H1 (cell line): Measurements from ENCODE around the gene CHN2. TPM values are rescaled to one million over a fixed set of nuclear protein-coding genes. Genes with fewer than 3 reads are reported as not detected.
A peak's percentile ranks its signal among the peaks of the same experiment; 100 is the strongest.

Experiments
- CTCF ChIA-PET: fragments of 300-600 bp; sonication (Branson Sonifier 250); formaldehyde crosslinking; loops from one replicate; lab custom pipeline; 2021; ENCODE audit not compliant: partially characterized antibody; lab: Charles Lee
- POLR2A ChIA-PET: fragments of 300-600 bp; sonication (Branson Sonifier 250); formaldehyde crosslinking; loops from one replicate; lab custom pipeline; 2021; ENCODE audit warnings: inconsistent platforms; ENCODE audit not compliant: partially characterized antibody; lab: Charles Lee
- DNase-seq, 2 experiments: peaks; one replicate each; pipeline versions ENCODE4 v3.0.0 to v3.0.0-alpha.2; 2010 to 2022; ENCODE audit warnings: low spot score in 2 of 2, low read depth in 1 of 2, mixed read lengths in 1 of 2
- FAIRE-seq: peaks from 2 replicates; lab custom pipeline; 2011; peaks lifted over from hg19 to GRCh38; lab: Jason Lieb, UNC
- H2AFZ ChIP-seq: 2 replicates; pipeline ENCODE4 v1.8.1; 2012; ENCODE audit warnings: low read length, inconsistent platforms
- H2AK5ac ChIP-seq: 2 replicates; pipeline ENCODE4 v1.6.1; 2013; ENCODE audit warnings: low read depth, low read length
- H2BK120ac ChIP-seq: replicated peaks from 2 replicates; pipeline ENCODE3; 2013; ENCODE audit warnings: low read depth, low read length, inconsistent platforms
- H2BK12ac ChIP-seq: 2 replicates; pipeline ENCODE4 v1.6.1; 2013; ENCODE audit warnings: low read depth, low read length
- H2BK15ac ChIP-seq: 2 replicates; pipeline ENCODE4 v1.6.1; 2013; ENCODE audit warnings: low read length
- H2BK20ac ChIP-seq: 2 replicates; pipeline ENCODE4 v1.6.1; 2013; ENCODE audit warnings: low read length
- H2BK5ac ChIP-seq: 2 replicates; pipeline ENCODE4 v1.6.1; 2013; ENCODE audit warnings: low read depth, low read length
- H3K14ac ChIP-seq: 2 replicates; pipeline ENCODE4 v1.6.1; 2013; ENCODE audit warnings: inconsistent platforms; ENCODE audit not compliant: insufficient read length
- H3K18ac ChIP-seq: 2 replicates; pipeline ENCODE4 v1.6.1; 2013; ENCODE audit warnings: low read length; ENCODE audit errors: extremely low read depth
- H3K23ac ChIP-seq: 2 replicates; pipeline ENCODE4 v1.6.1; 2013; ENCODE audit warnings: inconsistent platforms; ENCODE audit not compliant: insufficient read length
- H3K23me2 ChIP-seq: 2 replicates; pipeline ENCODE4 v1.6.1; 2013; ENCODE audit warnings: low read depth, low read length
- H3K27ac ChIP-seq: 2 replicates; pipeline ENCODE4 v1.6.1; 2011; ENCODE audit warnings: low read depth, low read length, inconsistent platforms
- H3K27me3 ChIP-seq, 4 experiments: replicated peaks in 1 of 4; 1 replicate in 1 of 4; 2 replicates in 3 of 4; pipeline versions ENCODE4 v1.6.1 to v1.8.1; 2011 to 2013; ENCODE audit warnings: low read length in 3 of 4, mild to moderate bottlenecking in 3 of 4, inconsistent platforms in 2 of 4, mixed read lengths in 2 of 4, moderate library complexity in 1 of 4; ENCODE audit not compliant: control insufficient read depth in 3 of 4, insufficient read depth in 3 of 4; ENCODE audit errors: extremely low read depth in 1 of 4
- H3K36me3 ChIP-seq, 4 experiments: 2 replicates each; pipeline versions ENCODE4 v1.6.1 to v1.8.1; 2011 to 2013; ENCODE audit warnings: mild to moderate bottlenecking in 4 of 4, low read length in 3 of 4, moderate library complexity in 2 of 4, control low read depth in 1 of 4, inconsistent platforms in 1 of 4; ENCODE audit not compliant: insufficient read depth in 4 of 4, control insufficient read depth in 2 of 4
- H3K4ac ChIP-seq: replicated peaks from 2 replicates; pipeline ENCODE3; 2013; ENCODE audit warnings: low read length, low read depth, mixed read lengths, inconsistent platforms; ENCODE audit not compliant: insufficient read length
- H3K4me1 ChIP-seq, 4 experiments: replicated peaks in 1 of 4; 1 replicate in 1 of 4; 2 replicates in 3 of 4; pipeline versions ENCODE4 v1.6.1 to v1.8.1; 2011 to 2013; ENCODE audit warnings: low read length in 3 of 4, inconsistent platforms in 2 of 4, mixed read lengths in 1 of 4; ENCODE audit not compliant: insufficient read depth in 4 of 4, control insufficient read depth in 3 of 4
- H3K4me2 ChIP-seq, 2 experiments: 2 replicates each; pipeline versions ENCODE4 v1.6.1 to v1.8.1; 2011 to 2013; ENCODE audit warnings: low read depth in 2 of 2, low read length in 2 of 2, control low read depth in 1 of 2, inconsistent platforms in 1 of 2, mild to moderate bottlenecking in 1 of 2; ENCODE audit not compliant: insufficient read depth in 1 of 2
- H3K4me3 ChIP-seq, 4 experiments: fragments of 200-600, 300-600 bp in 1 of 4; sonication (generic), shearing (Covaris generic), sonication (Bioruptor Twin) in 1 of 4; 2 replicates each; pipeline versions ENCODE4 v1.5.1 to v1.8.1; 2011 to 2016; ENCODE audit warnings: low read length in 4 of 4, low read depth in 3 of 4, control low read depth in 2 of 4, inconsistent platforms in 2 of 4, mild to moderate bottlenecking in 2 of 4, mixed read lengths in 1 of 4, moderate library complexity in 1 of 4; ENCODE audit not compliant: insufficient read depth in 2 of 4; ENCODE audit errors: extremely low read depth in 1 of 4
- H3K56ac ChIP-seq: replicated peaks from 2 replicates; pipeline ENCODE3; 2013; ENCODE audit warnings: low read depth, mild to moderate bottlenecking, mixed read lengths, low read length, inconsistent platforms; ENCODE audit not compliant: insufficient read length
- H3K79me1 ChIP-seq: 2 replicates; pipeline ENCODE4 v1.6.1; 2013; ENCODE audit warnings: low read depth, low read length, control low read depth
- H3K79me2 ChIP-seq, 2 experiments: 2 replicates each; pipeline versions ENCODE4 v1.6.1 to v1.8.1; 2012 to 2013; ENCODE audit warnings: low read length in 2 of 2, mild to moderate bottlenecking in 2 of 2, inconsistent platforms in 1 of 2; ENCODE audit not compliant: insufficient read depth in 2 of 2, control insufficient read depth in 1 of 2
- H3K9ac ChIP-seq, 4 experiments: replicated peaks in 1 of 4; 1 replicate in 1 of 4; 2 replicates in 3 of 4; pipeline versions ENCODE4 v1.6.1 to v1.8.1; 2011 to 2013; ENCODE audit warnings: low read depth in 3 of 4, low read length in 3 of 4, control low read depth in 2 of 4, mild to moderate bottlenecking in 2 of 4, moderate library complexity in 2 of 4, inconsistent platforms in 1 of 4; ENCODE audit errors: extremely low read depth in 1 of 4
- H3K9me3 ChIP-seq, 2 experiments: 2 replicates each; pipeline versions ENCODE4 v1.6.1 to v1.8.1; 2012 to 2013; ENCODE audit warnings: mild to moderate bottlenecking in 2 of 2, moderate library complexity in 2 of 2, control low read depth in 1 of 2, inconsistent platforms in 1 of 2, low read depth in 1 of 2, low read length in 1 of 2, mixed read lengths in 1 of 2; ENCODE audit not compliant: insufficient read depth in 2 of 2
- H4K20me1 ChIP-seq, 2 experiments: replicated peaks in 1 of 2; 2 replicates each; pipeline versions ENCODE3 to v1.8.1; 2011 to 2013; ENCODE audit warnings: inconsistent platforms in 2 of 2, low read length in 2 of 2, mild to moderate bottlenecking in 1 of 2; ENCODE audit not compliant: insufficient read depth in 2 of 2, control insufficient read depth in 1 of 2
- H4K5ac ChIP-seq: 2 replicates; pipeline ENCODE4 v1.6.1; 2013; ENCODE audit warnings: low read length, low read depth, mixed read lengths, inconsistent platforms; ENCODE audit not compliant: insufficient read length
- H4K8ac ChIP-seq: 2 replicates; pipeline ENCODE4 v1.8.0; 2013; ENCODE audit warnings: mild to moderate bottlenecking, moderate library complexity, low read length, inconsistent platforms; ENCODE audit not compliant: insufficient read depth; ENCODE audit errors: extremely low read depth
- H4K91ac ChIP-seq: replicated peaks from 2 replicates; pipeline ENCODE3; 2013; ENCODE audit warnings: low read length, mixed read lengths, inconsistent platforms; ENCODE audit not compliant: insufficient read length
- CHD1 ChIP-seq: IDR thresholded peaks from 2 replicates; pipeline ENCODE4 v1.6.1; 2012; ENCODE audit warnings: low read depth, low read length, improper control_type of control experiment
- GABPA ChIP-seq: IDR thresholded peaks from 2 replicates; pipeline ENCODE4 v1.6.1; 2011; ENCODE audit warnings: mild to moderate bottlenecking, low read length, moderate library complexity, borderline replicate concordance; ENCODE audit not compliant: insufficient read depth
- POLR2A ChIP-seq, 2 experiments: IDR thresholded peaks; 1 replicate in 1 of 2; 2 replicates in 1 of 2; pipeline ENCODE4 v1.6.1; 2011; ENCODE audit warnings: low read depth in 2 of 2, low read length in 2 of 2, mild to moderate bottlenecking in 2 of 2; ENCODE audit errors: control extremely low read depth in 1 of 2
- POU5F1 ChIP-seq: IDR thresholded peaks from 2 replicates; pipeline ENCODE4 v1.6.1; 2011; ENCODE audit warnings: low read depth, mild to moderate bottlenecking, low read length, moderate library complexity
- RBBP5 ChIP-seq: IDR thresholded peaks from 2 replicates; pipeline ENCODE4 v1.7.1; 2012; ENCODE audit warnings: low read depth, mild to moderate bottlenecking, inconsistent platforms, low read length, moderate library complexity, borderline replicate concordance
- RXRA ChIP-seq: IDR thresholded peaks from 2 replicates; pipeline ENCODE4 v1.6.1; 2011; ENCODE audit warnings: low read depth, mild to moderate bottlenecking, low read length, moderate library complexity; ENCODE audit not compliant: insufficient read depth
- WGBS, 2 experiments: shearing (Covaris generic) in 1 of 2; methylation state at CpG; one replicate each; pipeline versions ENCODE4 v1.1.6 to v1.1.7; 2013 to 2015; ENCODE audit warnings: low lambda C conversion rate in 2 of 2, mixed read lengths in 2 of 2, inconsistent platforms in 1 of 2, low coverage in 1 of 2, missing lambda C conversion rate in 1 of 2; ENCODE audit not compliant: insufficient replicate concordance in 2 of 2, insufficient coverage in 1 of 2, insufficient read length in 1 of 2; ENCODE audit errors: extremely low coverage in 1 of 2, missing lambda C conversion rate in 1 of 2; 5-methylcytosine and 5-hydroxymethylcytosine counted together
- long read RNA-seq, 2 experiments: library from RNA in 1 of 2; library from capped mRNA in 1 of 2; stranded (forward); transcript quantifications; one replicate each; pipeline ENCODE4 v2.0.0, GENCODE V29; 2021; ENCODE audit warnings: inconsistent platforms in 1 of 2
- polyA minus RNA-seq, 3 experiments: library from RNA; depleted of rRNA, polyadenylated mRNA; stranded (reverse); fragments of >200 nt; gene quantifications; 1 replicate in 2 of 3; 2 replicates in 1 of 3; pipeline ENCODE4 v1.2.3, GENCODE V29; 2011
- polyA plus RNA-seq, 7 experiments: library from polyadenylated mRNA; depleted of rRNA in 3 of 7; stranded (reverse) in 5 of 7; unstranded in 2 of 7; fragments of >200 nt in 5 of 7; fragments of 200-250 nt in 2 of 7; gene quantifications; 1 replicate in 5 of 7; 2 replicates in 1 of 7; 4 replicates in 1 of 7; pipeline versions ENCODE4 v1.2.1 to v1.2.3, GENCODE V29; 2011 to 2013; ENCODE audit warnings: missing spikeins in 2 of 7, mixed read lengths in 2 of 7
- total RNA-seq: library from RNA; stranded (reverse); fragmentation: NEBNext Ultra II Directional; extraction: Animal tissue kit (Norgen Biotek cat#: 25700); gene quantifications from 2 replicates; pipeline ENCODE4 v1.2.1, GENCODE V29; 2021

CHN2 gene
- 4.8 and 5.6 TPM in 2 replicates for total RNA-seq
- polyA plus RNA-seq (2011; rRNA removed), result 2.7 and 2.9 TPM in 2 replicates
- polyA plus RNA-seq (2011; cell fraction: cytosol; rRNA removed), result 4.0 TPM
- polyA plus RNA-seq (2011; cell fraction: nucleus; rRNA removed), result 4.2 TPM
- 2.5 to 5.3 TPM (median 4.1 TPM) in 4 replicates for polyA plus RNA-seq (2012, experiment 1 of 2)
- not detected for polyA plus RNA-seq (2012, experiment 2 of 2)
- 4.0 TPM for polyA plus RNA-seq (2013, experiment 1 of 2)
- polyA plus RNA-seq (2013, experiment 2 of 2), result 4.8 TPM
- 14.3 and 15.6 TPM in 2 replicates for polyA minus RNA-seq (2011; rRNA and poly(A)+ RNA removed)
- 5.1 TPM for polyA minus RNA-seq (2011; cell fraction: cytosol; rRNA and poly(A)+ RNA removed)
- polyA minus RNA-seq (2011; cell fraction: nucleus; rRNA and poly(A)+ RNA removed), result 26.0 TPM
- long read RNA-seq, experiment 1, partial matches to known transcripts, result 2 of 4 reads
- long read RNA-seq, experiment 1, other reads (novel, unspliced or antisense), result 1 of 4 reads
- long read RNA-seq, experiment 2, result 0 reads

DNA sequence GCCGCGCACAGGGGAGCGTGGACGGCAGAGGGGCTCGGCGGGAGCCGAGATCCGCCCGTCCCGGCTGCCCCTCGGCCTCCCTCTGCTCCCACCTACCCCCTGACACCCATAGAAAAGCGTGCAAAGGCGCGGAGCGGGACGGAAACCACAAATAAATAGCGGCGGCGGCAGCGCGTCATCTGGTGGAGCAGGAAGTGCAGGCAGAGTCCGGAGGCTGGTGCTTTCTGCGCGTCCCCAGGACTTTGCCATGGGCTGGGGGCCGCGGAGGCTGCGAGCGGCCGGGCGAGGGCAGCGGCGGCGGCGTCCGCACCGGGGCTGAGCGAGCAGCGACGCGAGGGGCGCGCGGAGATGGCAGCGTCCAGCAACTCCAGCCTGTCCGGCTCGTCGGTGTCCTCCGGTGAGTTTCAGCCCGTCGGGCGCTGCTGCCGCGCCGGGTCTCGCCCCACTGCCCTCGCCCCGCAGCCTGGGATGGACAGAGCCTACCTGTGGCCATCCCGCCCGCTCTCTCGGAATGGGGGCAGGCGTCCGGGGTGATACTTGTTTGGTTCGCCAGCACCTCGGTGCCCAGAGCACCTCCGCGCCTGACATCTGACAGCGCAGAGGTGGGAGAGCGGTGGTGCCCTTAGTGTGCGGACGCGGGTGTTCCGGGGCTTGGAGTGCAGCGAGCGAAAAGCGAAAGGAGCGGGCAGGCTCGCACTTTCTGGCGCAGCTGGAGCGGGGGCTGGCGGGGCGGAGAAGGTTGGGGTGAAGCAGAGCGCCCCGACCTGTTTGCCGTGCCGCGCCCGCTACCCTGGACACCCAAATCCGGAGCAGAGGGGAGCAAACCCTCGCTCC, at the start of gene CHN2:
Gene CHN2, plus strand, starts transcription at position 182 of the 834 bp plus-strand sequence.
- H2BK5ac ChIP-seq, result no peak within 1 kb of the TSS
- no peak within 1 kb of the TSS for H4K91ac ChIP-seq
- H3K4ac ChIP-seq, result no peak within 1 kb of the TSS
- H3K56ac ChIP-seq, result no peak within 1 kb of the TSS
- peak within 1 kb of the TSS in 1 of 4 experiments; percentile 46; a peak in 3 of 7 replicates for H3K9ac ChIP-seq
- no peak within 1 kb of the TSS for H3K23ac ChIP-seq
- no peak within 1 kb of the TSS for H3K18ac ChIP-seq
- H3K4me3 ChIP-seq, result peak within 1 kb of the TSS; percentile 49 to 72 (median 58)
- peaks cover 17 to 62% (median 50%) of the 10 kb centered on the region in 4 experiments for H3K27me3 ChIP-seq
- peak within 1 kb of the TSS; percentile 94 to 99 for H3K4me2 ChIP-seq
- H3K79me1 ChIP-seq, result no peaks in the 10 kb centered on the region
- H3K23me2 ChIP-seq, result peaks cover 14% of the 10 kb centered on the region
- H4K20me1 ChIP-seq, result peaks cover 0 to 2% of the 10 kb centered on the region in 2 experiments
- H2BK20ac ChIP-seq, result no peak within 1 kb of the TSS
- WGBS, 2 experiments, result 2% methylated on average over 73 of the region's 89 CpGs; no CpG with 5 or more reads in 1 of the 2 experiments
- H3K4me1 ChIP-seq, result peaks cover 7 to 10% (median 8%) of the 10 kb centered on the region in 4 experiments; a peak in 5 of 7 replicates
- no peak within 1 kb of the TSS for H3K27ac ChIP-seq
- H4K5ac ChIP-seq, result no peak within 1 kb of the TSS
- peak in 1 of 2 experiments; percentile 82 for DNase-seq
- H3K36me3 ChIP-seq, result no peaks in the 10 kb centered on the region
- H3K9me3 ChIP-seq, result no peaks in the 10 kb centered on the region
- no peak within 1 kb of the TSS for H4K8ac ChIP-seq
- H3K14ac ChIP-seq, result no peak within 1 kb of the TSS
- ChIA-PET CTCF (interaction anchor here (0.9 to 1.6 kb wide), 5 partner anchors 22 to 104 kb away, joined by 3 to 4 read pairs (median 3); no protein-coding TSS in a partner anchor), POLR2A (no interaction called here)
- H2AK5ac ChIP-seq, result no peak within 1 kb of the TSS
- no peak within 1 kb of the TSS for H2BK12ac ChIP-seq
- H2BK15ac ChIP-seq, result no peak within 1 kb of the TSS; the same call in 1 of the 2 replicates
- H2BK120ac ChIP-seq, result no peak within 1 kb of the TSS
- H3K79me2 ChIP-seq, result no peaks in the 10 kb centered on the region
- peak within 1 kb of the TSS; percentile 2; the same call in 1 of the 2 replicates for H2AFZ ChIP-seq
- no peak for FAIRE-seq
- TF ChIP-seq CHD1, result no peak
- TF ChIP-seq GABPA, result no peak
- TF ChIP-seq RBBP5, result 0 out of 2 replicates have a peak, but pooled peaks have one; percentile 58
- TF ChIP-seq POU5F1, result no peak
- no peak for TF ChIP-seq POLR2A (IDR thresholded peaks at IDR 0.05; ENCODE audit: control extremely low read depth in 1 of 2, low read depth in 2 of 2, low read length in 2 of 2)
- TF ChIP-seq RXRA, result no peak
